H54 (cell line): ENCODE data around the gene TRERF1.

Experiments
- DNase-seq: peaks from one replicate; pipeline ENCODE4 v3.0.0; 2011; ENCODE audit warnings: low spot score, mixed read lengths; ENCODE audit not compliant: insufficient read length
- FAIRE-seq: peaks from 3 replicates; lab custom pipeline; 2011; peaks lifted over from hg19 to GRCh38; lab: Jason Lieb, UNC
- POLR2A ChIP-seq: IDR thresholded peaks from 2 replicates; pipeline ENCODE4 v1.6.1; 2011; ENCODE audit warnings: low read depth, mild to moderate bottlenecking, low read length

Gene TRERF1

DNA sequence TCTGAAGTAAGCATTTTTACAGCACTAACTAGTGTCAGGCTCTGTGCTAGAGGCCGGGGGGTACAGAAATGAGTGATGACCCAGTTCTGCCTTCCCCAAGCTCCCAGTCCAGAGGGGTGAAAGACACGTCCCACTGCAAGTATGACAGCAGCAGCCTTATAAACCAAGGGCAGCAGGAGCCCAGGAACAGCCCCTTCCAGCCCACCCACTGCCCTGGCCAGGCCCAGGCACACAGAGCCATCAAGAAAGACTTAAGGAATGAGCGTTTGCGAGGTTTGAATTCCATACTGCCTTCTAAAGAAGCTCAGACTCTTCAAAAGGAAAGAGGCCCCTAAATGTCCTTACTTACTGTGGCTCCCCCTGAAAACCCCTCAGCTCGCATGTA is 10.0 kb downstream of the TRERF1 start:
- no peak for DNase-seq
- no peak for TF ChIP-seq POLR2A
- no peak for FAIRE-seq

DNA sequence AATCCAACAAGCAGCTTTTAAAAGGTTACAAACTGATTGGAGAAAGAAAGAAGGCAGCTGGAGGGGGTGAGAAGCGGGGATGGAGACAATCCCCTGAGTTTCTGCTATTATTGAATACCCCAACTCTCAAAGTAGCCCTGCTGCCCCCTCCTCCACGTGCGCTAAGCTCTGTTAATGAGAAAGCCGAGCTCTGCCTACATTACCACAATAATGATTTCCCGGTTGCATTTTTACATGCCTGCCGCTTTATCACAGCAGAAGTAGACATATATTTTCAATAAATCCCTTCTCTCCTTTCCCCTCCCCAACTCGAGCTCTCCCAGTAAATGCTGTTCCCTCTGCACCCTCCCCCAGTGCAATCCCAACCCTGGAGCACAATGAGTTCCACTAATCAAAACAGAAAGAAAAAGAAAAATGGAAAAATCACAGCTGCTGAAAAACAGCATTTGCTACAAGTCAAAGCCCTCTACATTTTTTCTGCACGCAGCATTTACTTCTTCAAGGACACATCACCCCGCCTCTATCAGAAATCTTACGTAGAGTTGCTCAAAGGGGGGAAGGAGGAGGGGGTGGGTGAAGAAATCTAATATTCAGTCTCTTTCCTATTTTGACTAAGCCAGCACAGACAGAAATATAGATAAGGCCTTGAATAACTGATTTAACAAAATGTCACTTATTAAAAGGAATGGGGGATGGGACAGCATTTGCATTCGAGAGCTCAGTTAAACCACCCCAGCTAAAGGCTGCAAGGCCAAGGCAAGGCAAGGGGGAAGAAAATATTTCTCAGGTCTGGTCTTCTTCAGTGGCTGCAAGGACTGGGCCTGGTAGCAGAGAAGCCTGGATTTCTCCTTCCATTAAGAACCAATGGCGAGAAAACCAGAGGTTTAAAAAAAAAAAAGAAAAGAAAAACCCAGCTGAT is 10.7 kb downstream of the TRERF1 start:
- no peak for TF ChIP-seq POLR2A
- DNase-seq (no peak), FAIRE-seq (no peak)

DNA sequence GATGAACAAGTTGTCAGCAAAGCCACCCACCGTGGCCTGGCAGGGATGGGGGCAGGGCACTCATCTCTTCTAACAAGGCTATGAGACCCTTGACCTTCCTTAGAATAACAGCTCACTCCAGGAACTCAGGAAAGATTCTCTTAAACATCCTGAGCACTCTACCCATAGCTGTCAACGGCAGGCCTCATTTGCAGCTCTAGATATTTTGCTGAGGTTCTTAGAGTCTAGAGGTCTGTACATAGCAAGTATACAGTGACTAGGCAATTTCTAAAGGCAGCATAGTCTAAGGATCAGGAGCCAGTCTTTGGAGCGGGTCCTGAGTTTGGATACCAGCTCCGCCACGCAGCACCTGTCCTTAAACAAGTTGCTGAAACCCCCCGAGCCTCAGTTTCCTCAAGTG is 11.7 kb downstream of the TRERF1 start:
- DNase-seq (no peak), FAIRE-seq (no peak)
- no peak for TF ChIP-seq POLR2A

DNA sequence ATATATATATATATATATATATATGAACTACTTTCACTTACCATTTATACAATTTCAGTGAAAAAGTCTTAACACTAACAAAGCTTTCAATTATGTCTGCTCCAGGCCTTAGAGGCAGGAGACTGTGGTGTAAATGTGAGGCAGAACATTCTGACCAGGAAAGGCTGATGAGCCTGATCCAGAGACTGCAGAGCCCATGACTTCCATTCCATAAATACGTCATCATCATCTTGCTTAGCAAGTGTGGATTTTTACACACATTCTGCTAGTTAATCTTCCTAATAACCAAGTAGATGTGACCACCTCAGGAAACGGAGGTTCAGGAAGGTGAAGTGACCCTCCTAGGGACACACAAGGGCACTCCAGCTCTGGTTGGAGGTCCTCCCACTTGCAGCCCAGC is 14.9 kb downstream of the TRERF1 start:
- FAIRE-seq (no peak), DNase-seq (no peak)
- no peak for TF ChIP-seq POLR2A

DNA sequence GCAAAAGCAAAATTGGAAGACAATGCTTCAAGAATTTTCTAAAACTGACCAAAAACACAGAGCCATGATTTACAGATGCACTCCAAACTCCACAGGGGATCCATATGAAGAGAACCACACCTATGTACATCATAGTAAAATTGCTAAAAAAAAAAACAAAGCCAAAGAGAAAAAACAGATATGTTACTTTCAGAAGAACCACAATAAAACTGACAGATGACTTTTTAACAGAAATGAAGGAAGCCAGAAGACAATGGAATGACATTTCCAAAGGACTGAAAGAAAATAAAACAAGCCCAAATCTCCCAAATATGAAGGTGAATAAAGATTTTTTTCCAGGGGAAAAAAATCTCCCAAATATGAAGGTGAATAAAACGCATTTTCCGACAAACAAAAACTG is 17.5 kb downstream of the TRERF1 start:
- no peak for FAIRE-seq
- TF ChIP-seq POLR2A = no peak
- DNase-seq = no peak

DNA sequence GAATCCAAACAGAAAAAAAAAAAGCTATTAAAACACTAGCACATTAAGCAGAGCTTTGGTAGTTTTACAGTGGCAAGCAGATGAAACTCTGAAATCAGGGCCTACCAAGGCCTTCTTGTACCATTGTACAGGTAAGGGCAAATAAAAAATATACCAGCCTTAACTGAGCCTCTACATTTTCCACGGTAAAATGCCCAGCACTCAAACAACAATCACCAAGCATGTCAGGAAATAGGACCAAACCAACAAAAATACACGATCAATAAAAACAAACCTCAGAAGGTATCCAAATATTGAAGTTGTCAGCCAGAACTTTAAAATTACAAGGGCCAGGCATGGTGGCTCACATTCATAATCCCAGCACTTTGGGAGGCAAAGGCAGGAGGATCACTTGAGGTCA is 18.3 kb downstream of the TRERF1 start:
- FAIRE-seq = no peak
- no peak for TF ChIP-seq POLR2A
- DNase-seq = no peak

DNA sequence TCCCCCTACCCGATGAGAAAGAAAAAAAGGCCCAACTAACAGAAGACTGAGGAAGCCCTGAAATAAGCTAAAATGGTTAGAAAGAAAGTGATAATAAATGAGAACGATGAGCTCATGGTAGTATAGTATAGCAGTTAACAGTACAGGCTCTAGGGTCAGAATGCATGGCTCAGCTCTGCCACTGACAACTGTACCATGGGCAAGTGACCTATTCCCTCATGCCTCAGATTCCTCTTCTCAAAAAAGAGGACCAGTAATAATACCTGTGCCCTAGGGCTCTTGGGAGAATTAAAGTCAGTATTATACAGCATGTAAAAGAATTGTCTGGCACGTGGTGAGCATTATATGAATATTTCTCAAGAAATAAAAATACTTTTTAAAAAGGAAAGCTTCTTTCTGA is 19.8 kb downstream of the TRERF1 start:
- FAIRE-seq = no peak
- no peak for TF ChIP-seq POLR2A
- DNase-seq = no peak

DNA sequence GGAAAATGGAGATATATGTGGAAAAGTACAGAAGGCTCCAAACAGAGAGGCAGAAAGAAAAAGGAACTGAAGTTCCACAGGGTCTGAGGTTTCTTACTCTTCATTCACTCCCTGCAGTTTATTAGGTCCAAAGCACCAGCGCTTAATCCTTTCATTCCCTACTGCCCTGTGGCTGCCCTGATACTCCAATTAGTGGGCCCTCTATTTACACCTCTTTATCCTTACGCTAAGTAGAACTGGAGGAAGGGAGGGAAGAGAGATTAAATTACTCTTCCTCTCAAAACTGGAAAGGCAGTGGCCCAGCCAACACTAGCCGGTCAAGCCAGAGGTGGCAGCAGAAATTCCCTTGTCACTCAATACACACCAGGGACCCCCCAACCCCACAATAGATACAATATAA is 20.4 kb downstream of the TRERF1 start:
- FAIRE-seq (no peak), DNase-seq (no peak)
- no peak for TF ChIP-seq POLR2A

DNA sequence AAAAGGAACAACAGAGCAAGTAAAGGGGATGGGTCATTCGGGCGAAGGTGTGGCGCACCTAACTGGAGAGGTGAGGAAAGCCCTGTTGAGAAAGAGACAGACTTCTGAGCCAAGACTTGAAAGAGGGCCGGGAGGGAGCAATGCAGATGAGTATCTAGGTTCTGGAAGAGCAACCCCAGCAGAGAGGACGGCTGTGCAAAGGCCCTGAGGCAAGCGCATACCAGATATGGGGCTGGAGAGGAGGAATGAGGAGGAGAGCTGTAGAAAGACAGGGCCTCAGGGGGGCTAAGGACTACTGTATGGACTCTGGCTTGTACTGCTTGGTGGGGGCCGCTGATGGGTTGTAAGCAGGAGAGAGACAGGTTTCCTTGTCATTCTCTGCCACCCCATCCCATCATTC is 21.9 kb downstream of the TRERF1 start:
- DNase-seq (no peak), FAIRE-seq (no peak)
- TF ChIP-seq POLR2A = no peak

DNA sequence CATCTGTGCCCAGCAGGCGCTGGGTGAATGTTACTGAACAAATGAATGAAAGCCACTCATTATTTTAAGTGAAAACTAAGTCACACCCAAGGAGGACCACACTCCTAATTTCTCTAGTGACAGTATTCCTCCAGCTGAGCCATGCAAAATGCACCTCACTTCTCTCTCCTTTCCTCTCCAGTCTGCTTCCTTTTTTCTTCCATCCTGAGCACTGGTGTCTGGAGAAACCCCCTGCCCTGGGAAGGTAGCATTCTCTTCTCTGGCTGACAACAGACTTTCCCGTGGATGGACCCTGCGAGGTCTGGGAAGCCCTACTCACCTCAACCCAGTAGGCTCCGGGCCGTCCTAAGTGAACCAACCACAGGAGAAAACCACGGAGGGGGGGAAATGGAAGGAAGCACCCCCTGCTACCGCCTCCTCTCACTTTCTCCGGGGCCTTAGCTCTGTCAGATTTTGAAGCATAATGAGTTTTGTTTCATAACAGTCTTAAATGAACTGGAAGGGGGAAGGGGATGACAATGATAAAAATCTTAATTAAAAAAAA is 22.6 kb downstream of the TRERF1 start:
- TF ChIP-seq POLR2A = no peak
- FAIRE-seq = no peak
- DNase-seq = no peak

DNA sequence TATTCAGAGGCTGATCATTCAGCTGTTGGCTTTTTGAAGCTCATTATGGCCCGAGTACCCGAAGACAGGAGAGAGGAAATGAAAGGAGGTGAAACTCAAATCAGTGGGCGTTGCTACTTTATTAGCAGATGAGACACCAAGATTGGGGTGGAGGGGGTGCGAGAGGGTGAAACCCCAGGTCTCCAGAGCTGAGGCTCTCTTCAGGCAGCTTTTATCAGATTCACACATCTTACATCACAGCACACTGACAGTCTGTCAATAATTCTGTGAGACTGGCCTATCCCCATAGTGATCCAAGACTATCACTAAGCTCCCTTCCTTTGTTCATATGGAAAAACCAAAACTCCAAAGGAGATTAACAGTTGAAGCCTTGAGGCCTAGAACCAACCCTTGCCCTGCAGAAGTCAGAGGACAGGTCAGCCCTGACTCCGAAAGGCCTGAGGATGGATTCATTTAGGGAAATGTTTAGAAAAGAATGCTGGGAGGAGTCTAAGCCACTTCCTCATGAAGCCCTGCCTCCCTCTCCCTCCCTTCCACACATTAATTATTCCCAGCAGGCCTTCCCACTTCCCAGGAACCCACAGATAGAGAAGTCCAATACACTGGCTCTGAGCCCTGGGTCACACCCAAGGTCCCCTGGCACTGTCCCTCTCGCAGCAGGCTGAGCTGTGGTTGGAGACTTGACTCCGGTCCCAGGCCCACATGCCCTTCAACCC is 23.2 kb downstream of the TRERF1 start:
- FAIRE-seq (no peak), DNase-seq (no peak)
- no peak for TF ChIP-seq POLR2A

DNA sequence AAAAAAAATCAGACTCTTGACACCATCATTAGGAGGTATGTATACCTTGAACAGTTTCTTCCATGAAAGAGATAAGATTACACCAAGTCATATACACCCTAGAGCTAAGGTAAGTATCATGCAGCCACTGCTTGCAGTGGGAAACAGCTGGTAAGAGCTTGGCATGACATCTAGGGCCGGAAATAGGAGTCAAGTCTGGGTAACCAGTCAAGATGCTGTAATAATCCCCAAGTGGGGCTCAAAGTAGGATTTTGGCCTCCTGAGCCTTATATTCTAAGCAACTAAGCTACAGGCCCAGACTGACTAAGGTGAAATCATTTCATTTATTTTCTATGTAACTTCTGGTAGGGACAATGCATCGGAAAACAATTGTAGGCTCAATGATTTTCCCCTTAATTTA is 23.9 kb downstream of the TRERF1 start:
- FAIRE-seq (no peak), DNase-seq (no peak)
- TF ChIP-seq POLR2A = no peak

DNA sequence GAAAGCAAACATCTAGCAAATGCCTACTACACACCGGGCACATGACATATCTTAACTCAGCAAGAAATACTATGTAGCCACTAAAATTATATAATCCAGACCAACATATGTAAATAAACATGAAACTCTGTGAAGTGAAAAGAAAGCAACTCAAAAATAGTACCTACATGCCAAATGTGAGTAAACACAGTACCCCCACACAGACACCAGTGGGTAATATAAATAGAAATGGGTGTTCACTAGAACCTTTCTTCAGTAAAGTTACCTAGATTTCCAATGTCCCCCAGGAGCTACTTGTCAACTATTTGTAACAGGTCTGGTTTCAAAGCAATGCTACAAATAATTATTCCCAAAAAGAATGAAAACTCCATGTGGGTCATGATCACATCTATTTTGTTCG is 25.5 kb downstream of the TRERF1 start:
- no peak for TF ChIP-seq POLR2A
- DNase-seq (no peak), FAIRE-seq (no peak)

DNA sequence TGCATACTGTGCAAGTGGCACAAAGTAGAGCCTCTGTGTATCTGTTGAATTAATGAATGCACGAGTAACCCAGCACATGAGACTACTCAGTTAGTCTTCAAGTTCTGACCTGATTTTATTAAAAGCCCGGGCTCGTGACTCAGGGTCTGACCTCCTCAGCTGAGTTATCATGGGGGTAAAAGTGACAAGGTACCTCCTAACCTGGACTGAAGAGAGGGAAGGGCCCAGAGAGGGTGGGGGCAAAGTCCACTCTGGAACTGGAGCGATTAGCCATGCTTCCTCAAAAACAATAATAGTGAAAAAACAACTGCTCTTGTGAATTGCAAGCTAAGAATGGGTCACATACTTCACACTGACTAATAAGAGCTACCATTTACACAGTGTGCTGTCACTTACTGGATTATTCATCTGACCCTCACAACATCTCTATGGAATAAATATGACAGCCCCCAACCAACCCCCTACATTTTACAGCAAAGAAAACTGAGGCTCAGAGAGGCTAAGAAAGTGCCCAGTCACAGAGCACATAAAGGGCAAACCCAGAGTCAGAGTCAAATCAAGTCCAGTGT is 26.7 kb downstream of the TRERF1 start:
- no peak for FAIRE-seq
- TF ChIP-seq POLR2A = no peak
- no peak for DNase-seq

DNA sequence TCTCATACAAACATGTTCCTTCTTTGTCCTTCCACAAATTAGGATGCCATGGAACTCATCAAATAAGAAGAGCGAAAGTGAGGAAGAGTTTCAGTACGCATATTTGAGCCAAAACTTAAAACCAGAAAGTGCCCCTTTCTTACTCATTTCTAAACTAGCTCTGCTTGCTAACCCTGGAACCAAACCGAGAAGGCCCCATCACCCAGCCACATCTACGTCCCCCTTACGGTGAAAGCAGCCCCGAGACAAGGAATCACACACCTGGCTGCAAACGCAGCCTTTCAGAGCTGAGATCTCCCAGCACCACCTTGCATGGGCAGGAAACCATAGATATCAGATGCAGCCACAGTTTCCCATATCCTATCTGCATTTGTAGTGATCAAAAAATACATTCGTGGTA is 28.5 kb downstream of the TRERF1 start:
- no peak for TF ChIP-seq POLR2A
- no peak for DNase-seq

More for the DNA sequence above, 28.5 kb downstream of the TRERF1 start:
- FAIRE-seq = no peak
